GM10266 (cell line): ENCODE data around the gene HSD17B2.
"Not testable (repeated sequence)": the region's sequence is repeated elsewhere in the genome, so short reads cannot be mapped to it uniquely, and the experiment has no call there.

Experiments used
- DNase-seq: peaks from one replicate; pipeline ENCODE4 v3.0.0; 2012; ENCODE audit errors: extremely low spot score
- TF ChIP-seq, protein P1 (sequence below): IDR thresholded peaks from 2 replicates; pipeline ENCODE4 v1.5.1; 2012; ENCODE audit warnings: mild to moderate bottlenecking, low read depth; ENCODE audit not compliant: control insufficient read depth, insufficient read depth; ENCODE audit errors: missing control alignments

HSD17B2 gene

DNA sequence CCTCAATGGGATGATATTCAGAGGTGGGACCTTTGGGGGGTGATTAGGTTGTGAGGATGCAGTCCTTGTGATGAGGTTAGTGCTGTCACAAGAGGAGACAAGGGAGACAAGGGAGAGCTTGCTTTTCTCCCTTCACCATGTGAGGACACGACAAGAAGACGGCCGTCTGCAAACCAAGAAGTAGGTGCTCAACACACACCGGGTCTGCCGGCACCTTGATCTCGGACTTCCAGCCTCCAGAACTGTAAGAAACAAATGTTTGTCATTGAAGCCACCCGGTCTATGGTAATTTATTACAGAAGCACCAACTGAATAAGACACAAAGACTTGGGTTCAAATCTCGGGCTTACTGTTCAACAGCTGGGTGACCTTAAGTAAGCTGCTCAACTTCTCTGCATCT is 70.1 kb downstream of the HSD17B2 start:
- DNase-seq, result no peak
- TF ChIP-seq, protein P1, sequence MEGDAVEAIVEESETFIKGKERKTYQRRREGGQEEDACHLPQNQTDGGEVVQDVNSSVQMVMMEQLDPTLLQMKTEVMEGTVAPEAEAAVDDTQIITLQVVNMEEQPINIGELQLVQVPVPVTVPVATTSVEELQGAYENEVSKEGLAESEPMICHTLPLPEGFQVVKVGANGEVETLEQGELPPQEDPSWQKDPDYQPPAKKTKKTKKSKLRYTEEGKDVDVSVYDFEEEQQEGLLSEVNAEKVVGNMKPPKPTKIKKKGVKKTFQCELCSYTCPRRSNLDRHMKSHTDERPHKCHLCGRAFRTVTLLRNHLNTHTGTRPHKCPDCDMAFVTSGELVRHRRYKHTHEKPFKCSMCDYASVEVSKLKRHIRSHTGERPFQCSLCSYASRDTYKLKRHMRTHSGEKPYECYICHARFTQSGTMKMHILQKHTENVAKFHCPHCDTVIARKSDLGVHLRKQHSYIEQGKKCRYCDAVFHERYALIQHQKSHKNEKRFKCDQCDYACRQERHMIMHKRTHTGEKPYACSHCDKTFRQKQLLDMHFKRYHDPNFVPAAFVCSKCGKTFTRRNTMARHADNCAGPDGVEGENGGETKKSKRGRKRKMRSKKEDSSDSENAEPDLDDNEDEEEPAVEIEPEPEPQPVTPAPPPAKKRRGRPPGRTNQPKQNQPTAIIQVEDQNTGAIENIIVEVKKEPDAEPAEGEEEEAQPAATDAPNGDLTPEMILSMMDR, result no peak

DNA sequence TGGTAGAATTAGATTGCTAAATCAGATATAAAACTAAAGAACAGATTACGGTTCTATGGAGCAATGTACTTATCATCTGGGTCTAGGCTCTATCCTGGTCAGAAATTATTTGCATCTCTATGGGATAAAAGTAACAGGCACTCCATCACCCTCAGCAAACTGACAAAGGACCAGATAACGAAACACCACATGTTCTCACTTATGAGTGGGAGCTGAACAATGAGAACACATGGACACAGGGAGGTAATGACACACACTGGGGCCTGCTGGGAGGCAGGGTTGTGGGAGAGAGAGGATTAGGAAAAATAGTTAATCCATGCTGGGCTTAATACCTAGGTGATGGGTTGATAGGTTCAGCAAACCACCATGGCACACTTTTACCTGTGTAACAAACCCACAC is 73.0 kb downstream of the HSD17B2 start:
- DNase-seq, result no peak
- TF ChIP-seq, protein P1, result no peak

DNA sequence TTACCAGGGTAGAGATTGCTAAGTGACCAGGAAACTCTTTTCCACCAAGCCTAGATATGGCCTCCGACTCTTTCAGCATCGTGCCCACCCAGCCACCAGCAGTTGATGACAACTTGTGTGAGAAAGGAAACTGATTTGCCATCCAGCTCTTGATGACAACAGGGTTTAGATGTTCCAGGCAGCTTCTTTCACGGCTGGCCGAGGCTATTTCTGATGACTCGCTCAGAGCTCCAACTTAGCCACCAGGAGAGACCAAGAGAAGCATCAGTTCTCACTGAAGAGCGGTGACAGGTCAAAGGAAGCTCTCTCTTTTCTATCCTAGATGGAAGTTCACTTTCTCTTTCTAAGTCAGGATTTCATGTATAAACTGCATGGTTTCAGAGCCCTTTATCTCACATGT is 73.7 kb downstream of the HSD17B2 start:
- no peak for DNase-seq

DNA sequence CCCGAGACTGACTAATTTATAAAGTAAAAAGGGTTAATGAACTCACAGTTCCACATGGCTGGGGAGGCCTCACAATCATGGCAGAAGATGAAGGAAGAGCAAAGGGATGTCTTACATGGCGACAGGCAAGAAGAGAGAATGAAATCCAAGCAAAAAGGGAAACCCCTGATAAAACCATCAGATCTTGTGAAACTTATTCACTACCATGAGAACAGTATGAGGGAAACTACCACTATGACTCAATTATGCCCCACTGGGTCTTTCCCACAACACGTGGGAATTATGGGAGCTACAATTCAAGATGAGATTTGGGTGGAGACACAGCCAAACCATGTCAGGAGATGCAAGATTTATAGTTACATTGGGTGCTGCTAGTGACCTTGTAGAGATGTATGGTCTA is 74.2 kb downstream of the HSD17B2 start:
- DNase-seq, result not testable (repeated sequence)

More for the DNA sequence above, 73.7 kb downstream of the HSD17B2 start:
- TF ChIP-seq, protein P1, result no peak

DNA sequence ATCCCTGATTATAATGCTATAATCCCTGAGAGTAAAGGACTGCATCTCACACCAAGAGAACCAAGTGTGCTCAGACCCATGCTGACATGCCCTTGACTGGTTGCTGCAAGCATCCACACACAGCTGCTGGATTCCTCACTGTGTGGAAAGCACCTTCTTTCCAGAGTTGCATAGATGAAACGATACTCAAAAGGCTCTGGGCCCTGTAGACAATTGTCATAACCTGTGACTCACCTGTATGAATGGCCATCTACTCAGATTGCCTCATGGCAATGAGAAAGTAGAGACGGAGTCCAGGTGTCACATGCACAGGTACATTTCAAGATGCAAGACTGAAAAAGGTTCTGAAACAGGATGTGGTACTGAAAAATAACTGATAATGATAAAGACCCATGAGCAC is 76.9 kb downstream of the HSD17B2 start:
- no peak for DNase-seq

DNA sequence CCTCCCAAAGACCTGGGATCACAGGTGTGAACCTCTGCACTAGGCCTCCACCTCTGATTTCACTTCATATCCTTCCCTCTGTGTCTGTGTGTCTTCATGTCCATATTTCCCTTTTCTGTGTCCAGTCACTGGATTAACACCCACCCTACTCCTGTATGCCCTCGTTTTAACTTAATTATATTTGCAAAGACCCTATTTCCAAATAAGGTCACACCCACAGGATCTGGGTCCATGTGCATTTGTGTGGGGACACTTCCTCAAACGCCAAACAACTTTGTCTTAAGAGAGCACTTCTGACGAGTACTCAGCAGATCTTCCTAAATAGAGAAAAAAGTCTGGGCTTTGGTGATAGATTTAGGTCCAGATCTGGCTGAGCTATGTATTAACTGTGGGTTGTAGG is 78.7 kb downstream of the HSD17B2 start:
- DNase-seq, result no peak
- TF ChIP-seq, protein P1, result no peak

More for the DNA sequence above, 76.9 kb downstream of the HSD17B2 start:
- TF ChIP-seq, protein P1, result no peak

DNA sequence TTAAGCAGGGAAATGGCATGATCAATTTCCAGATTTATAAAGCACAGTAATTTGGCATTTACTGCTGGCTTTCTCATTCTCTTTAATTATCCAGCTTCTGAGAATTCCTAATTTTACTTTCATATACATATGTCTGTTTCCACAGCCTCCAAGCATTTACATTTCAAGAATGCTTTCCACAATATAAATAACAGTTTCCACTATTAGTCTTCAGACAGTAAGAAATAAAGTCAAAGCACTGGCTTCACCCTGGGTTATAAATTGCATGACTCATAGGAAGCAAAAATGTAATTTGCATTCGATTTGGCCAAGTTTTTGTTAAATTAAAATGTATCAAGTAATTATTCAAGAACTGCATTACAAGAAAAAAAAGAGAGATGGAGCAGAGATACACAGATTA is 81.5 kb downstream of the HSD17B2 start:
- TF ChIP-seq, protein P1, result no peak
- DNase-seq, result no peak

DNA sequence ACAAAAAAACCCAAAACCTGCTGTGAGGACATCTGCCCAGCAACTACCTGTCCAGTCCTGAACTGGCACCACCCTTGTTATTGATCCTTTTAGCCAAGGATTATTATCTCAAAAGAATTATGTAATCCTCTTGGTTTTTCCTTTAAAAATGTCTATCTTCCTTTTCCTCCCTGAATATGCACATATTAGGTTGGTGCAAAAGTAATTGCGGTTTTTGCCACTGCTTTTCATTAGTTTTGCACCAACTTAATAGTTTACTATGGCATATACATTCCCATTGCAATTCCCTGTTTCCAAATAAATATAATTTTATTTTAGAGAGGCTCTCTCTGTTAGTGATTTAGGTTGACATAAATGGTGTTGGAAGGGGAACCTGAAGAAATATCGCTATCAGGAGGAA is 83.7 kb downstream of the HSD17B2 start:
- TF ChIP-seq, protein P1, result no peak
- DNase-seq, result no peak
